Effector memory CD4-positive, alpha-beta T cell (primary cell): ENCODE measurements around the gene CLTC.
"Not testable (repeated sequence)": the region's sequence is repeated elsewhere in the genome, so short reads cannot be mapped to it uniquely, and the experiment has no call there.

ENCODE experiments used
- DNase-seq, 3 donors: peaks; one replicate each; pipeline ENCODE4 v3.0.0-alpha.2; 2020
- H3K27ac ChIP-seq: 2 replicates; pipeline ENCODE4 v1.7.0; 2013; ENCODE audit warnings: mild to moderate bottlenecking, low read length, moderate library complexity; ENCODE audit not compliant: insufficient read depth, poor library complexity, severe bottlenecking
- H3K27me3 ChIP-seq: replicated peaks from 2 replicates; pipeline ENCODE4 v1.7.0; 2013; ENCODE audit warnings: mild to moderate bottlenecking, low read length; ENCODE audit not compliant: insufficient read depth, control insufficient read depth, poor library complexity, severe bottlenecking
- H3K36me3 ChIP-seq: 2 replicates; pipeline ENCODE4 v1.7.0; 2013; ENCODE audit warnings: mild to moderate bottlenecking, low read length, moderate library complexity; ENCODE audit not compliant: control insufficient read depth, insufficient read depth
- H3K4me1 ChIP-seq: 2 replicates; pipeline ENCODE4 v1.7.0; 2013; ENCODE audit warnings: low read length, mild to moderate bottlenecking; ENCODE audit not compliant: control insufficient read depth, insufficient read depth, poor library complexity, severe bottlenecking
- H3K4me3 ChIP-seq: 2 replicates; pipeline ENCODE4 v1.7.0; 2013; ENCODE audit warnings: low read length, low read depth, mild to moderate bottlenecking; ENCODE audit not compliant: insufficient read depth, poor library complexity, severe bottlenecking
- H3K9me3 ChIP-seq: 2 replicates; pipeline ENCODE4 v1.7.0; 2013; ENCODE audit warnings: mild to moderate bottlenecking, low read length, moderate library complexity; ENCODE audit not compliant: control insufficient read depth
- total RNA-seq, 3 donors: gene quantifications; one replicate each; lab custom pipeline; 2026; lab: John Stamatoyannopoulos, UW

The CLTC gene
- 140 to 170 (median 151) reads per million in 3 donors for total RNA-seq

GRCh38 chr17:59619298-59620063, at the start of gene CLTC:
TSS of gene CLTC (plus strand) at chr17:59619895. CDS start at chr17:59620132, 237 bp downstream.
- no peaks in the 10 kb centered on the region for H3K36me3 ChIP-seq
- peak within 1 kb of the TSS; percentile 90 for H3K4me3 ChIP-seq
- no peaks in the 10 kb centered on the region for H3K9me3 ChIP-seq
- DNase-seq: peak; percentile 85 to 90 (median 88)
- H3K4me1 ChIP-seq: peaks cover 35% of the 10 kb centered on the region
- peak within 1 kb of the TSS; percentile 95 for H3K27ac ChIP-seq
- no peaks in the 10 kb centered on the region for H3K27me3 ChIP-seq

DNA sequence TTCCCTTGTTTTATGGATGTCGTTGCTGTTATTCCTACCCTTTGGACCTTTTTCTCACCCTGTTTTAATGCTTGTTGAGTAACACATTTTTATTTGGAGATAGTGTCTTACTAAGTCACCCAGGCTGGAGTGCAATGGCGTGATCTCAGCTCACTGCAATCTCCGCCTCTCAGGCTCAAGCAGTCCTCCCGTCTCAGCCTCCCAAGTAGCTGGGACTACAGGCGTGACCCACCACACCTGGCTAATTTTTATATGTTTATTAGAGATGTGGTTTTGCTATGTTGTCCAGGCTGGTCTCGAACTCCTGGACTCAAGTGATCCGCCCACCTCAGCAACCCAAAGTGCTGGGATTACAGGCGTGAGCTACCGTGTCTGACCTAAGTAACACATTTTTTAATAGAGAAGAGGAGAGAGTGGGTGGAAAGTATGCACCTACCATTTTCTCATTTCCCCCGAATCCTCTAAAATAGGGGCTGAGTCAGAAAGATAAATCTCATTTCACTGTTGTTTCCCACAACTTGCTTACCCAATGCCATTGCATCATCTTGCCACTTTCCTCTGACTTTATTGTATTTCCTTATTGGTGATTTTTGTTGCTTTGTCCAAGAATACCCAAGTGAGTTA, 47.3 kb upstream of the CLTC start:
- Histone ChIP-seq H3K4me3 (no peak overlapping the region), H3K27me3 (no peaks in the 10 kb centered on the region), H3K4me1 (no peaks in the 10 kb centered on the region), H3K27ac (no peak overlapping the region), H3K36me3 (peaks cover 6% of the 10 kb centered on the region), H3K9me3 (no peaks in the 10 kb centered on the region)
- DNase-seq: no peak

- DNase-seq, H3K27me3 ChIP-seq, H3K27ac ChIP-seq, H3K36me3 ChIP-seq, H3K4me1 ChIP-seq, H3K4me3 ChIP-seq, H3K9me3 ChIP-seq: not testable (repeated sequence)
Measured at GRCh38 chr17:59584168-59584567, 35.5 kb upstream of the CLTC start.

- no peaks in the 10 kb centered on the region for H3K4me1 ChIP-seq
- peaks cover 24% of the 10 kb centered on the region for H3K36me3 ChIP-seq
- H3K27me3 ChIP-seq: no peaks in the 10 kb centered on the region
- no peaks in the 10 kb centered on the region for H3K9me3 ChIP-seq
- no peak for DNase-seq
- no peak overlapping the region for H3K4me3 ChIP-seq
- no peak overlapping the region for H3K27ac ChIP-seq
Measured at GRCh38 chr17:59600169-59600568, 19.5 kb upstream of the CLTC start.

DNA sequence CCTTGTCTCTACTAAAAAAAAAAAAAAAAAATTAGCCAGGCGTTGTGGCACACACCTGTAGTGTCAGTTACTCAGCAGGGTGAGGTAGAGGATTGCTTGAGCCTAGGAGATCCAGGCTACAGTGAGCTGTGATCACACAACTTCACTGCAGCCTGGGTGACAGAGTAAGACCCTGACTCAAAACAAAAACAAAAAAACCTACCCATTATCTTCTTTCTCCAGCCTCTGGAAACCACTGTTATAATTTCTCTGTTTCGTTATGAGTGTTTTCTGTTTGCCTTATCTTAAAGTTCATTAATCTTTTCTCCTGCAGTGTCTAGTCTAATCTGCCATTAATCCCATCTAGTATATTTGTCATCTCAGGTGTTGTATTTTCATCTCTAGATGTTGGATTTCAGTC, 18.6 kb upstream of the CLTC start:
- Histone ChIP-seq H3K27me3 (no peaks in the 10 kb centered on the region), H3K4me3 (no peak overlapping the region), H3K27ac (no peak overlapping the region), H3K36me3 (peaks cover 30% of the 10 kb centered on the region), H3K9me3 (no peaks in the 10 kb centered on the region), H3K4me1 (no peaks in the 10 kb centered on the region)
- no peak for DNase-seq

DNA sequence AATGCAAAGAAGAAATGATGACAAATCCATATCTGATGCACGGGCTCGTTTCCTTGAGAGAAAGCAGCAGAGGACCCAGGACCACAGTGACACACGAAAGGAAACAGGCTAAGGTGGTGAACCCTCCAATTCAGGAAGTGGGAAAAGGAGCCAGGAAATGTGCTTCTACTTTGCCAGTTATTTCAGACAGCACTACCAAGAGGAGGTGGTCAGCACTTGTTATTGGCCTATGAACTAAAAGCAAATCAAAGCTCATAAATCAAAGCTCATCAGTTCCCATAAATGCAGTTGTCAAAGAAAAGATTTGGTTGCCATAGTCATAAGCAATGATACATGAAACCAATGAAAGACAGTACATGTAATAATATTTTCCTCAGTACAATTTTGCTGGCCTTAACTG, 12.6 kb upstream of the CLTC start:
- no peak overlapping the region for H3K27ac ChIP-seq
- H3K4me3 ChIP-seq: no peak overlapping the region
- DNase-seq: no peak
- no peaks in the 10 kb centered on the region for H3K27me3 ChIP-seq
- H3K9me3 ChIP-seq: no peaks in the 10 kb centered on the region
- H3K4me1 ChIP-seq: no peaks in the 10 kb centered on the region
- peaks cover 29% of the 10 kb centered on the region for H3K36me3 ChIP-seq

DNA sequence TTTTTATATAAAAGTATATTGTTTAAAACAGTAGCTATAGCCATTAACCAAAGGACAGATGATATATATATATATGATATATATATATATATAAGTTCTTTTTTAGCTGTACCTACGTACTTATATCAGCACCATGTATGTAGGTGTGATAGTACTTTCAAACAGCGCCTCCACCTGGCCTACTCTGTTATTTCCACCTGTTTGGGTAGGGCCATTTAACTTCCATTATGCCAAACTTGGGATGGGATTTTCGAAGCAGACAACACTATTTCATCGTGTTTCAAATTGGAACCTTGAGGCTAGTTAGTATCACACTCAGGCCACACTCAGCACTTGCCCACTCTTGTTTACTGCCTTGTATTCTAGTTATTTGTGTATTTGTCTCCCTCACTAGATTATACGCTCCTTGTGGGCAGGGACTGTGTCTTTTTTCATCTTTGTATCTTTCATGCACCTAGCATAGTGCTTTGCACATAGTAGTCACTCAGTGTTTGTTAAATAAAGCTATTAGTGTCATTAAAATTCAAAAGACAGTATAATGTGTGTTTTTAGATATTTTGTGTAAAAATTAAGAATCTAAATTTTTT, 11.8 kb upstream of the CLTC start:
- no peak for DNase-seq
- H3K36me3 ChIP-seq: peaks cover 22% of the 10 kb centered on the region

GRCh38 chr17:59611503-59611902, 8.2 kb upstream of the CLTC start:
- Histone ChIP-seq H3K4me1 (no peaks in the 10 kb centered on the region), H3K4me3 (no peak overlapping the region)
- DNase-seq: no peak

More for the DNA sequence above, 11.8 kb upstream of the CLTC start:
- no peaks in the 10 kb centered on the region for H3K27me3 ChIP-seq
- H3K4me1 ChIP-seq: no peaks in the 10 kb centered on the region
- no peak overlapping the region for H3K4me3 ChIP-seq
- H3K9me3 ChIP-seq: no peaks in the 10 kb centered on the region
- no peak overlapping the region for H3K27ac ChIP-seq

DNA sequence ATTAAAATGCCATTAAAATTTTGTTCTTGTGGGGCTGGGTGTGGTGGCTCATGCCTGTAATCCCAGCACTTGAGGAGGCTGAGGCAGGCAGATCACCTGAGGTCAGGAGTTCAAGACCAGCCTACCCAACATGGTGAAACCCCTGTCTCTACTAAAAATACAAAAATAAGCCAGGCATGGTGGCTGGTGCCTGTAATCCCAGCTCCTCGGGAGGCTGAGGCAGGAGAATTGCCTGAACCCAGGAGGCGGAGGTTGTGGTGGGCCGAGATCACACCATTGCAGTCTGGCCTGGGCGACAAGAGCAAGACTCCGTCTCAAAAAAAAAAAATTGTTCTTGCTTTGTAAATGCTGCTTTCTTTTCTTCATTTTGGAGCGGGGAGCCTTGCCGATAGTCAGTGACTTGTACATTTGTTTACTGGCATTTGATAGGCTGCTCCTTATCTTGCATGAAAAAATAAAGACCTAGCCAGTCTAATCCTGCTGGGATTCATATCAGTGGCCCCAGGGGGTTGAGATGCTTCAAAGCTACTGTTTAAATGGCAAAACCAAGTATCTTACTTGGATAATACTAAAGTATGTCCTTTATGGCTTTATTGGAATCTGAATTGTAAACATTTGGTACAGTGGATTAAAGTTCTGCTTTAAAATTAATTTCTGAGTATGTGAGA, 3.3 kb upstream of the CLTC start:
- H3K36me3 ChIP-seq: no peaks in the 10 kb centered on the region
- no peaks in the 10 kb centered on the region for H3K27me3 ChIP-seq
- no peaks in the 10 kb centered on the region for H3K9me3 ChIP-seq
- no peak for DNase-seq
- peaks cover 12% of the 10 kb centered on the region for H3K4me1 ChIP-seq
- no peak overlapping the region for H3K27ac ChIP-seq
- H3K4me3 ChIP-seq: no peak overlapping the region

More at GRCh38 chr17:59611503-59611902, 8.2 kb upstream of the CLTC start:
- Histone ChIP-seq H3K27ac (no peak overlapping the region), H3K36me3 (peaks cover 9% of the 10 kb centered on the region), H3K27me3 (no peaks in the 10 kb centered on the region), H3K9me3 (no peaks in the 10 kb centered on the region)
